PC-9 (cell line): ENCODE data around the gene CPED1.

Source experiments
- CTCF ChIP-seq: fragments of 200-600 bp; sonication (generic); conservative IDR thresholded peaks from 2 replicates; pipeline ENCODE4 v1.6.1; 2017; ENCODE audit warnings: mixed run types, antibody characterized with exemption, mild to moderate bottlenecking, moderate library complexity
- EZH2 ChIP-seq: fragments of 200-600 bp; sonication (generic); IDR thresholded peaks from 2 replicates; pipeline ENCODE4 v1.8.0; 2017; ENCODE audit warnings: antibody characterized with exemption, low read depth

DNA sequence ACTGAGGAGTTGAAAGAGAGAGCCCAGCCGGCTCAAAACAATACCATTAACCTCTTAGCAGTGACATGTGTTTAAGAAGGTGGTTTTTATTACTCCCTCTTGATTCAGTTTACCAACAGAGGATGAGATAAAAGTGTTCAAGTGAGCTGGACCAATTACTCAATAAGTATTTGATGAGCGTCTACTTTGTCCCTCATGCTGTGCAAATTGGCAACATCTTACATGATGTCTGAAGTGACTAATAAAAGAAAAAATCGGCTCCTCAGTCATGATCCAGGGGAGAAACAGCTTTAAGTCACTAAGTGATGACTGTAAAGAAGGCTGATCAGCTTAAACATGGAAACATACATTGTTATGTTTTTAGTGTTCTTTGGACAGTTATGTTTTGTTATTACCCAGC, 348.1 kb downstream of the CPED1 start:
- TF ChIP-seq EZH2 (no peak), CTCF (no peak)
